GM18502 (cell line): ENCODE data around the gene HYLS1.
"Not testable (repeated sequence)": the region's sequence is repeated elsewhere in the genome, so short reads cannot be mapped to it uniquely, and the experiment has no call there.

Experiments used
- ATAC-seq: cut with Tn5 transposase; IDR thresholded peaks from one replicate; pipeline ENCODE4 v1.9.1; 2021; ENCODE audit warnings: mild to moderate bottlenecking; ENCODE audit not compliant: unreplicated experiment, poor library complexity

Gene HYLS1, protein sequence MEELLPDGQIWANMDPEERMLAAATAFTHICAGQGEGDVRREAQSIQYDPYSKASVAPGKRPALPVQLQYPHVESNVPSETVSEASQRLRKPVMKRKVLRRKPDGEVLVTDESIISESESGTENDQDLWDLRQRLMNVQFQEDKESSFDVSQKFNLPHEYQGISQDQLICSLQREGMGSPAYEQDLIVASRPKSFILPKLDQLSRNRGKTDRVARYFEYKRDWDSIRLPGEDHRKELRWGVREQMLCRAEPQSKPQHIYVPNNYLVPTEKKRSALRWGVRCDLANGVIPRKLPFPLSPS

GRCh38 chr11:125887373-125888324 is at the start of gene HYLS1:
HYLS1 (plus strand) TSS chr11:125887668; CDS start chr11:125899369, 11,701 bp downstream.
- ATAC-seq = peak; percentile 89

DNA sequence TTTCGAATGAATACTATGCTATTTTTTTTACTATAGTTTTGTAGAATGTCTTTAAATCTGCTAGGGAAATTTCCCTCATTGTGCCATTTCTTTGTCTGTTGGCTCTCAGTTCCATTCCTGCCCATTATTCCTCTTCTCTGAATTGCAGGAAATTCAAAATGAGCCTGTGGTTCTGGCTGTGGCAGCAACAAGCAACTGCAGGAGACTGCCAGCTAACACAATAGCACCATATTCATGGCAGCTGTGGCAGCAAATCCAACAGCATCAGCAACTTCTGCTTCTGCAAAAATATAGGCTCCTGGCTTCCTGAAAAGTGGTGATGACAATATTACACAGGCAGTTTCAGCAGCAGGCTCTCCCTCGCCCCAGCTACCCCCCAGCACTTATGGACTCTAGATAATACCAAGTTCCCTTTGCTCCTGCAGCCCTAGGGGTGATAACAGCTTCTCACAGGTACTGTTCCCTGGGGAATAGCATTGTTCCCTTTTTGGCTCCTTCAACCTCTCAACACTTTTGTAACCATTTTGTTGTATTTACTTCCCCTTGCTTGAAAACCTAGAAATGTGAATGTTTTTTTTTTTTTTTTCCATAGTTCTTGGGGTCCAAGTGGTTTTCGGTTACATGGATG is 45.0 kb upstream of the HYLS1 start:
- ATAC-seq = no peak

GRCh38 chr11:125846188-125846587 is 41.3 kb upstream of the HYLS1 start:
- no peak for ATAC-seq

GRCh38 chr11:125857670-125858069 is 29.8 kb upstream of the HYLS1 start:
- ATAC-seq = not testable (repeated sequence)

DNA sequence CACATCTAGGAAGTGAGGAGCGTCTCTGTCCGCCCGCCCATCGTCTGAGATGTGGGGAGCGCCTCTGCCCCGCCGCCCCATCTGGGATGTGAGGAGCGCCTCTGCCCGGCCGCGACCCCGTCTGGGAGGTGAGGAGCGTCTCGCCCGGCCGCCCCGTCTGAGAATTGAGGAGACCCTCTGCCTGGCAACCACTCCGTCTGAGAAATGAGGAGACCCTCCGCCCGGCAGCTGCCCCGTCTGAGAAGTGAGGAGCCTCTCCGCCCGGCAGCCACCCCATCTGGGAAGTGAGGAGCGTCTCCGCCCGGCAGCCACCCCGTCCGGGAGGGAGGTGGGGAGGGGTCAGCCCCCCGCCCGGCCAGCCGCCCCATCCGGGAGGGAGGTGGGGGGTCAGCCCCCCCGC is 24.7 kb upstream of the HYLS1 start:
- not testable (repeated sequence) for ATAC-seq

- not testable (repeated sequence) for ATAC-seq
These were observed 22.1 kb upstream of the HYLS1 start for GRCh38 chr11:125865354-125865753.

DNA sequence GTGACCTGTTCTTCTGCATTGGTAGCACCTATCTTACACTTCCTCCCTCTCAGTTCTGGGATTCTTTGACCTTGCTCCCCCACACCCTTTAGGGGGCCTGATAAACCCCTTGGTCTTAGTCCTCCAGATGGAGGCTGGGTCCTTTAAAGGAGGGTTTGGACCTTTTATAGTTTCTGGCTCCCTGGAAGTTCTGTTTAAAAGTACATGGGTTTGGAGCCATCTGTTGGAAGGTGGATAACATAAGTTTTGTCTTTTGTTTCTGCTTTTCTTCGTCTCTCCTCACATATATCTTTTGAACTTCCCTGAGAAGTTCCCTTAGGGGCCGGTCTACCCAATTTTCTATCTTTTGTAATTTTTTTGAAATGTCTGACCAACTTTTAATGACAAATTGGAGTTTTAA is 17.9 kb upstream of the HYLS1 start:
- ATAC-seq = no peak

GRCh38 chr11:125871391-125872137 is 15.9 kb upstream of the HYLS1 start:
- ATAC-seq = no peak

DNA sequence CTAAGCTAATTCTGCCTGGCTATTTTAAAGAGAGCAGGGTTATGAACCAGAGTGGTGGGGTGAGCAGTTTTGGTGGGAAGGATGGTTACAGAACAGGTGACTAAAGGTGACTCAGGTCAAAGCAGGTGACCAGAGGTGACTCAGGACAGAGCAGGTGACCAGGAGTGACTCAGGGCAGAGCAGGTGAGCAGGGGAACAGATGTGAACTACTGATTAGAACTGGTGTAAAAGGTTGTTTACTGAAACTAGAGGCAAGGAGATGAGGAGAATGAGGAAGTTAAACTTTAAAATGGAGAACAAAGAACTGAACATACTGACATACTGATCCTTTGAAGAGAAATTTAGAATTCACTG is 15.4 kb upstream of the HYLS1 start:
- ATAC-seq = no peak

DNA sequence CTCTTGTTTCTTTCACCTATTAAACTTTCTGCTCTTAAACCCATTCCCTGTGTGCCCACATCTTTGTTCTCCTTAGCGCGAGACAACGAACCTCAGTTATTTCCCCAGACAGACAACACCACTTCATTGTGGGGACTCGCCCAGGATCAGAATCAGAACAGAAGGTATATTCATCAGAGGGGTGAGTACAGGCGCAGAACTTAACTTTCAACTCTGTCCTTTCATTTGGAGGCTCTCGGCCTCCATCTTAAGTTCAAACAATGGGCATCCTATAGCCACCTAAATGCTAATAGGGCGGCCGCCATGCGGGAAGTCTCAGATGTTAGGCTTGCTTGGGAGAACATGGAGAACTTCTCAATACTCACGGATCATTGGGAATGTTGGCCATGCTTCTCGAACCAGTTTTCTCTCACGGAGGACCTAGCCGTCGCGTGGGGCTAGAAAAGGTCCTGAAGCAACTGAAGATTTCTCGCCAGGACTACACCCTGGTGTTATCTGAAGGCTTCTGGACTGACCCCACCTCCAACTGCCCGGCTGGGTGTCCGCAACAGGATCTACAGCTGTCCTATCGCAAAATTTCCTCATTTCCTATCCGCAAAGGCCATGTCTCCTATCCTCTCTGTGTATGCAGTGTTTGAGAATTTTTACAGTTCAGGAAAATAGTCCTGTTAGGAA is 13.4 kb upstream of the HYLS1 start:
- no peak for ATAC-seq

DNA sequence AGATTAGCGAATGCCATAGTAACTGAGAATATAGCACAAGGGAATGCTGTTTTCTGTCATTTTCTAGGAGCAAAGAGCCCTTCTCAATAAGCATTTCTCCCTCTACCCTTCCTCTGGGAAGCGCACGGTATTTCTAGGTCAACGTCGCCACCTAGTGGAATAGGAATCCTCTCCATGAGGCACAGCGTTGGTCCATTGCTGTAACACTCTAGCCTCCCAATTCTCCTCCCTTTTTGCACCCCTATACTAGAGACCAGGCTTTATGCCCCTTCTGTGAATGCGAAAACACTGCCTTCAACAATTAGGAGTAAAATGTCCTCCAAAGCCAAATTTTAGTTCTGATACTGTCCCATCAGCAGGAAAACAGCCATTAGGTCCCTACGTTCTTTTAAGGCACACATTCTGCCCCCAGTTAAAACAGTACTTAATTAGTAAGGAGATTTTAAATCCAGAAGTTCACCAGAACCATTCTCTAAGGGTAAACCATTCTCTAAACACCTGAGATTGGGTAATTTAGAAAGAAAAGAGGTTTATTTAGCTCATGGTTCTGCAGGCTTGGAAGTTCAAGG is 12.8 kb upstream of the HYLS1 start:
- ATAC-seq = peak; percentile 85

DNA sequence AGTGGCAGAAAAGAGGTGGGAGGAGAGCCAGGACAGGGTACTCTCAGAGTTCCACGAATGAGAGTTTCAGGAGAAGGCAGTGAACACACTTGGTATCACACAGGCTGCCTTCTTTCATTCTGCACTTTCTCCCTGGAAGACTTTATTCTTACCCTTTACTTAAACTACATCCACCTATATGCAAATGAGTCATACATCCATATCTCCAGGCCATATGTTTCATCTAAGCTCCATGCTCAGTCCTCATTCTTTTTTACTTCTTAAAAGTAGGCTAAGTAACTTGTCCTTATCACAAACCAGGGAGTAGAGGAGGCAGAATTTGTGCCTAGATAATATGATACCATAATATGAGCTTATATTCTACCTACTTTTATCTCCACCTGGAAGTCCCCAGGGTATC is 6.2 kb upstream of the HYLS1 start:
- no peak for ATAC-seq

DNA sequence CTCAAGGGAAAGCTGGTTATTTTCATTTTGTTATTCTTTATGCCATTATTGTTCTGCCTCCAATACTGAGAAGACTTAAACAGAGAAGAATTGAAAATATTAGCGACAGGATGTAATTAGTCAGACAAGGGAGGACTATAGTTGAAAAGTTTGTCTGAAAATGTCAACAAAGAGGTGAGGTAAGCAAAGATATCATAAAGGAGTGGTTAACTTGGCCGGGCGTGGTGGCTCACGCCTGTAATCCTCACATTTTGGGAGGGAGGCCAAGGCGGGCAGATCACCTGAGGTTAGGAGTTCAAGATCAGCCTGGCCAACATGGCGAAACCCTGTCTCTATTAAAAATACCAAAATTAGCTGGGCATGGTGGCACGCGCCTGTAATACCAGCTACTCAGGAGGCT is 4.1 kb upstream of the HYLS1 start:
- no peak for ATAC-seq

DNA sequence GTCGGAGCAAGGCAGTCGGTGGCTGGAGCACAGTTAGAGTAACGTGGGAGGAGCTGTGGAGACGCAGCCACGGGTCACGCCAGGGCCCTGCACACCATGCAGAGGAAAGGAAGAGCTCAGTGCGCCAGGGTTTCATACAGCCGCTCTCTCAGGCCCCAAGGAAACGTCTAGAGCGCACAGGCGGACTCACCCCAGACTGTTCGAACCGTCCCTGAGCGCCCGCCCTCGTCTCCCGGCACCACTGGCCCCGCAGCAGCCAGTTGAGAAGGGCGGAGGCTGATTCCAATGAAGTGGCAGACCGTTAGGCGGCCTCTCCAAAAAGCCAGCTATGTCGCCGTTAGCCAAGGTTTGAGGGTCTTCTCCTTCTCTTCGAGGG is 483 bp upstream of the HYLS1 start:
- peak; percentile 28 for ATAC-seq

GRCh38 chr11:125890447-125891100 is 3.1 kb downstream of the HYLS1 start:
- no peak for ATAC-seq

DNA sequence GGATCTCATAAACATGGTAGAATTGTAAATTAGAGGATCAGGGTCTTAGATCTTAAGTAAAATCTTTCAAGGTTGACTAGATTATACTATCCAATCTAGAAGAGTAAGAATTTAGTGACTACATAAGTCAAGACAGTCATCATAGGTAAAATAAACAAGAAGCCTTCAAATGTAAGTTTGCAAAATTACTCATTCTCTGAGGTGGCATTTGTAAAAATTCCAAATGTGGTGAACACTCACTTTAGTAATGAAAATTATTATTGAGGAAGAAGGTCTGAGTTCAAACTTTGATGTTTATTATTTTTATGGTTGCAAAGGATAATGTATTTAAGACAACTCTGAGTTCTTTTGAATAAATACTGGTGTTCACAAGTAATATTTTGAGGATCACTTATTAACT is 4.6 kb downstream of the HYLS1 start:
- no peak for ATAC-seq

- no peak for ATAC-seq
These were observed 5.5 kb downstream of the HYLS1 start for GRCh38 chr11:125892994-125893393.

- ATAC-seq = no peak
These were observed 14.4 kb downstream of the HYLS1 start for GRCh38 chr11:125901872-125902271.

DNA sequence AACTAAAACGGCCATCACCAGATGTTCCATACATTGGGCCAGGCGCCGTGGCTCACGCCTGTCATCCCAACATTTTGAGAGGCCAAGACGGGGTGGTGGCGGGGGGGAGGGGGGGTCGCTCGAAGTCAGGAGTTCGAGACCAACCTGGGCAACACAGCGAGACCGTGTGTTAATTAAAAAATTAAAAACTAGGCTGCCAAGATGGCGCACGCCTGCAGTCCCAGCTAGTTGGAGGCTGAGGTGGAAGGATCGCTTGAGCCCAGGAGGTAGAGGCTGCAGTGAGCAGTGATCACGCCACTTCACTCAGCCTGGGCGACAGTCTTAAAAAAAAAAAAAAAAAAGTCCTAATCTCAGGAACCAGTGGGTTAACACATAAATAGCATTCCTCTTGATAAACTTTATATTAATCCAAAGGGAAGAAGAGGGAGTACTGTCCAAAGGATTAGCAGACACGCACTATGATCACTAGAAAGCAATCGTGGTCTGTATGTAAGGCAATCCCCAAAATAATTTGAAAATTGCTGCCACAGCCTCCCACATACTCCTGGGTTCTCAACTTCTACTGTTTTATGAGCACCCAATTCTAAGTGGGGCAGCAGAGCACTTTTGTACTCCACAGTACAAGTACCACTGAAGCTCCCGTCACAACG is 14.9 kb downstream of the HYLS1 start:
- no peak for ATAC-seq
